ENCODE measurements around the gene ARID1B. TPM values are rescaled to one million over a fixed set of nuclear protein-coding genes. Genes with fewer than 3 reads are reported as not detected.

Gene ARID1B
- total RNA-seq, 1 experiment from 2014 or later = 35.6 TPM

- TF ChIP-seq CBX3 (IDR thresholded peaks at IDR 0.05; ENCODE audit: low read depth) = no peak
- no peak for TF ChIP-seq POLR2AphosphoS5 (IDR thresholded peaks at IDR 0.05; ENCODE audit: low read depth, low read length)
- no peak for TF ChIP-seq EZH2phosphoT487 (IDR thresholded peaks at IDR 0.05; ENCODE audit: borderline replicate concordance)
- no peak for TF ChIP-seq SIN3A (IDR thresholded peaks at IDR 0.05; ENCODE audit: low read depth)
- no peak for TF ChIP-seq YY1 (IDR thresholded peaks at IDR 0.05; ENCODE audit: extremely low read depth, insufficient replicate concordance, low read depth, low read length)
- TF ChIP-seq MAX (IDR thresholded peaks at IDR 0.05) = no peak
- no peak for TF ChIP-seq CTCF (IDR thresholded peaks at IDR 0.05 in 2 of 3, conservative IDR thresholded peaks at IDR 0.05 in 1 of 3; ENCODE audit: borderline replicate concordance in 1 of 3, insufficient read depth in 1 of 3, low read depth in 2 of 3, low read length in 2 of 3)
- no peak for TF ChIP-seq EZH2 (IDR thresholded peaks at IDR 0.05)
- no peak for TF ChIP-seq CEBPB (IDR thresholded peaks at IDR 0.05; ENCODE audit: low read depth)
- TF ChIP-seq RAD21 (IDR thresholded peaks at IDR 0.05; ENCODE audit: low read depth) = no peak
Measured at GRCh38 chr6:156925026-156925425, 147.8 kb downstream of the ARID1B start (continued).

GRCh38 chr6:156925718-156926607, 148.8 kb downstream of the ARID1B start:
- Histone ChIP-seq H3K27me3 (ENCODE audit: insufficient read depth, low read length) (no peaks in the 10 kb centered on the region), H2AFZ (ENCODE audit: low read depth, low read length, poor library complexity, severe bottlenecking) (no peak overlapping the region), H3K9me3 (ENCODE audit: control insufficient read depth in 1 of 2, insufficient read depth in 1 of 2, low read depth in 1 of 2, low read length in 2 of 2) (no peaks in the 10 kb centered on the region), H3K9ac (ENCODE audit: low read length) (no peak overlapping the region), H3K4me1 (ENCODE audit: control insufficient read depth in 1 of 2, insufficient read depth in 2 of 2, low read length in 2 of 2) (peaks cover 5 to 18% of the 10 kb centered on the region in 2 experiments; a peak in 3 of 4 replicates), H3K4me3 (replicated peaks in 1 of 2; ENCODE audit: low read depth in 1 of 2, low read length in 2 of 2) (no peak overlapping the region), H3K36me3 (ENCODE audit: control insufficient read depth in 1 of 2, insufficient read depth in 2 of 2, low read length in 2 of 2) (no peaks in the 10 kb centered on the region), H4K20me1 (ENCODE audit: insufficient read depth) (no peaks in the 10 kb centered on the region), H3K9me2 (ENCODE audit: insufficient read depth) (no peaks in the 10 kb centered on the region), H3K27ac (ENCODE audit: low read depth, low read length) (no peak overlapping the region), H3K79me2 (ENCODE audit: insufficient read depth, low read length) (no peaks in the 10 kb centered on the region), H3K4me2 (ENCODE audit: low read length) (peak overlapping the region; percentile 42)
- peak; percentile 74 for ATAC-seq
- CTCF ChIA-PET = interaction anchor here (1.1 kb wide), 1 partner anchor 17 kb away, joined by 3 read pairs; no protein-coding TSS in a partner anchor
- POLR2A ChIA-PET = no interaction called here
- TF ChIP-seq TCF7L2 (IDR thresholded peaks at IDR 0.05; ENCODE audit: borderline replicate concordance, extremely low read depth, insufficient read depth, insufficient read length) (peak; percentile 41), ELF1 (IDR thresholded peaks at IDR 0.05; ENCODE audit: borderline replicate concordance, low read depth) (no peak), EZH2phosphoT487 (IDR thresholded peaks at IDR 0.05; ENCODE audit: borderline replicate concordance) (no peak)
- DNase-seq (ENCODE audit: low read depth, low spot score) = no peak
- RAD21 ChIA-PET (ENCODE audit: low non-redundant PET in 1 of 2, low total read pairs in 2 of 2, uncharacterized antibody in 2 of 2, unreplicated experiment in 2 of 2) = no interaction called here
- no TSS peak for BruUV-seq (replicated peaks)
- intact Hi-C loops (cut with micrococcal nuclease) = no loop called here
